NOMO-1 treated with DMSO at 0.1 percent for 48 hours (cell line): Measurements from ENCODE around the gene DDX3X.
"Not testable (repeated sequence)": the region's sequence is repeated elsewhere in the genome, so short reads cannot be mapped to it uniquely, and the experiment has no call there.

ENCODE experiments used
- DNase-seq: peaks from one replicate; lab custom pipeline; 2025; ENCODE audit not compliant: unreplicated experiment; lab: John Stamatoyannopoulos, UW

DDX3X gene

DNA sequence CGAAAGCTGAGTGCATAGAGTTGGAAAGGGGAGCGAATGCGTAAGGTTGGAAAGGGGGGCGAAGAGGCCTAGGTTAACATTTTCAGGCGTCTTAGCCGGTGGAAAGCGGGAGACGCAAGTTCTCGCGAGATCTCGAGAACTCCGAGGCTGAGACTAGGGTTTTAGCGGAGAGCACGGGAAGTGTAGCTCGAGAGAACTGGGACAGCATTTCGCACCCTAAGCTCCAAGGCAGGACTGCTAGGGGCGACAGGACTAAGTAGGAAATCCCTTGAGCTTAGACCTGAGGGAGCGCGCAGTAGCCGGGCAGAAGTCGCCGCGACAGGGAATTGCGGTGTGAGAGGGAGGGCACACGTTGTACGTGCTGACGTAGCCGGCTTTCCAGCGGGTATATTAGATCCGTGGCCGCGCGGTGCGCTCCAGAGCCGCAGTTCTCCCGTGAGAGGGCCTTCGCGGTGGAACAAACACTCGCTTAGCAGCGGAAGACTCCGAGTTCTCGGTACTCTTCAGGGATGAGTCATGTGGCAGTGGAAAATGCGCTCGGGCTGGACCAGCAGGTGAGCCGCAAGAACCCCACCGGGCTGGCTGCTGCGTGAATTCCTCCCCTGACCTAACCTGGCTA is at the start of gene DDX3X:
DDX3X (plus strand) TSS at position 419 of the 619 bp plus-strand sequence; CDS start at position 510, 91 bp downstream.
- DNase-seq: peak; percentile 93

GRCh38 chrX:41285928-41286327 is 48.0 kb upstream of the DDX3X start:
- not testable (repeated sequence) for DNase-seq

DNA sequence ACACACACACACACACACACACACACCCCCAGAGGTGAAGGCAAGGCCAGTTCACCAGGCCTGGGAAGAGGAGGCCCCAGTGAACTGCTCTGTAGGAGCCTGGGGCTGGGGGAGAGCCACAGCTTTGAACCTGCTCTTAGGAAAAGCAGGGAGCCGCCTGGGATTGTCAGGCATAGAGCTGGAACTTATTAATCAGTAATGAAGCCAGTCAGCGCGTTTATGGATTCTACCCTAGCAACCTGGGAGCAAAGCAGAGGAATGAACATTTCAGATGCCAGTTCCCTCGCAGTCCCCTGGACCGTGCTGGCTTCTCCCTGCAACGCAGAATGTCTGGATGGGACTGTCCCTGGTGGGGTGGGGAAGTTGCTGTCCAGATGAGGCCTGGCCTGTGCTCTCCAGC is 45.3 kb upstream of the DDX3X start:
- no peak for DNase-seq

GRCh38 chrX:41289095-41289494 is 44.9 kb upstream of the DDX3X start:
- DNase-seq: no peak

DNA sequence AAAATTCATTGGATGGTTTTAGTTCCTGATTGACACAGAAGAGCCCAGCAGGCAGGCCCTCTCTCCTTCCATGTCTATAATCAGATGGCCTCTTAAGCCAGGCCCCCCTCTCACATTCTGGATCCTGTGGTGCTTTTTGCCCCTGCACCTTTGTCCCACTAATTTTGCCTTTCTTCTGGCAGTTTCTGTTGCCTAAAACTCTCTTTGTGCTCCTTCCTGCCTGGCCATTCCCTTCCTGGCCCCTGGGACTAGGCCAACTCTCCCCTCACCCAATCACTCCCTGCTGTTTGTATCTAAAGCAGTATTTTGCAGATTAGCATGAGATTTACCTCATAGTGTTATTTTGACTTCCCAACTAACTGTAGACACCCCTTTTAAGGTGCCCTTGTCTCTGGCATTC is 42.7 kb upstream of the DDX3X start:
- DNase-seq: no peak

GRCh38 chrX:41293269-41293668 is 40.7 kb upstream of the DDX3X start:
- DNase-seq: no peak

DNA sequence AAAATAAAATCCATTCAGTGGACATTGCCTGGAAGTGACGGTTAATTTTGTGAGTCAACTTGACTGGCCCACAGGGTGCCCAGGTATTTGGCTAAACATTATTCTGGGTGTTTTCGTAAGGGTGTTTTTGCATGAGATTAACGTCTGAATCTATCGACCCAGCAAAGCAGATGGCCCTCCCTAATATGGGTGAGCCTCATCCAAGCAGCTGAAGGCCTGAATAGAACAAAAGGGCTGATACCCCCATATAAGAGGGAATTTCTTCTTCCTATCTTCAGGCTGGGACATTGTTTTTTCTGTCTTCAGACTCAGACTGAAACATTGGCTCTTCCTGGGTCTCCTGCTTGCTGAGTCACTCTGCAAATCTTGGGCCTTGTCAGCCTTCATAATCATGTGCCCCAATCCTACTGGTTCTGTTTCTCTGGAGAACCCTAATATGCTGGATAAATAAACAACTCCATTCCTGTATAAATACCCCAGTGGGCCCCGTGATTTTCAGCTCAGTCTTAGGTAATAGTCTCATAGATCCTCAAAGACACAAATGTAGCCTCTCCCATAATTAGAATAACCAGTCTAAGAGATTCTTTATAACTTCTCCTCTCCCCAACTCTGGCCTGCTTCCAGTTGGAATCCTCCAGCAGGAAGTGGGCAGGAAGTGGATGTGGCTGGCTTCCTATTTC is 33.1 kb upstream of the DDX3X start:
- no peak for DNase-seq

GRCh38 chrX:41301438-41301824 is 32.5 kb upstream of the DDX3X start:
- no peak for DNase-seq

DNA sequence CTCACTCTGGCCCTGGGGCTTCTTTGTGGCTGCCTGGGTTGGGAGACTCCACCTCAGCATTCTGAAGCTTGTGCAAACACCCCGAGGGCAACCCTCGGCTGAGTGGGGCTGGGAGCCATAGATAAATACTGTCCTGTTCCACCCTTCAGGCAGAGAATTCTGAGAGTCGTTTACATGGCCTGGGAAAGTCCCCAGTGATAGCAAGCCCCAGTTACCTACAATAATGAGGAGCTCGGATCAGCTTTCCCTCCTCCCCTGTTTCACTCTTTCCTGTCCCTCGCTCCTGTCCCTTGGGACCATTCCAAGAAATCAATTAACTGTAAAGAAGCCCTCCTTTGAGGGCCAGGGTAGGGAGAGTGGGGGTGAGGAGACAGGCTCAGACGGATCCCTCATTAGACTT is 31.6 kb upstream of the DDX3X start:
- DNase-seq: no peak

- DNase-seq: no peak
These were observed 30.9 kb upstream of the DDX3X start for GRCh38 chrX:41303013-41303412.

- DNase-seq: no peak
These were observed 29.8 kb upstream of the DDX3X start for GRCh38 chrX:41304178-41304577.

GRCh38 chrX:41308884-41309647 is 24.9 kb upstream of the DDX3X start:
- no peak for DNase-seq

DNA sequence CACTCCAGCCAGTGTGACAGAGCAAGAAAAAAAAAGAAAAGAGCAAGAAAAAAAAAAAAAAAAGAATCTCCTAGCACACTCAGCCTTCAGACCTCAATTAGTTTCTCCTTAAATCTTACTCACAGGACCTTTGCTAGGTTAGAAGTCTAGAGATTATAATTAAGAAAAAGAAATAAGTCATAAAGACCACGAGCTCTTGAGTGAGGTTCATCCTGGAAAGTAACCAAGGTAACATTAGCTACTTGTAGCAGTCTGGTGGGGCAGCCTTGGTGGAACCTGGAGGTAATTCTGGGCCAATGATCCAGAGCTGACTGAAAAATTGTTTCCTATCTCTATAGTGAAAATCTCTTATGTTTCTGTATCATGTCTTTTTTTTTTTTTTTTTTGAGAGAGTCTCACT is 21.2 kb upstream of the DDX3X start:
- DNase-seq: no peak

GRCh38 chrX:41313419-41313818 is 20.5 kb upstream of the DDX3X start:
- no peak for DNase-seq

- DNase-seq: no peak
These were observed 19.8 kb upstream of the DDX3X start for GRCh38 chrX:41314204-41314603.

DNA sequence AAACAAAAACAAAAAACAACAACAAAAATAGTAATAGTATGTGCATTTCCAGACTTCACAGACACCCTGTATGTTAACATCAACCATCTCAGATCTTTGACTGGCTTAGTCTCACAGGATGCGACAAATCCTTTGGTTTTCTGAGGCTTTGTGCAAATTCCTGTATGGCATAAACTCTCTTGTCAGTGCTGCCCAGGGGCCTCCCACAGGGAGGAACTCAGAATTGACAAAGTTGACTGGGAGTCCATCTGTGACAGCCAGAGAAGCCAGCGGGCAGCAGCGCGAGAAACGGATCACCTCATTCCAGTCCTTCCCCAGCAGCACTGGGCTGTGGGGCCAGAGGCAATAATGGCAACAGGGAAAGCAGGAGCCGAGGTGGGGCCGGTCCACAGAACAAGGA is 19.1 kb upstream of the DDX3X start:
- DNase-seq: no peak

- DNase-seq: not testable (repeated sequence)
These were observed 17.7 kb upstream of the DDX3X start for GRCh38 chrX:41316266-41316665.

DNA sequence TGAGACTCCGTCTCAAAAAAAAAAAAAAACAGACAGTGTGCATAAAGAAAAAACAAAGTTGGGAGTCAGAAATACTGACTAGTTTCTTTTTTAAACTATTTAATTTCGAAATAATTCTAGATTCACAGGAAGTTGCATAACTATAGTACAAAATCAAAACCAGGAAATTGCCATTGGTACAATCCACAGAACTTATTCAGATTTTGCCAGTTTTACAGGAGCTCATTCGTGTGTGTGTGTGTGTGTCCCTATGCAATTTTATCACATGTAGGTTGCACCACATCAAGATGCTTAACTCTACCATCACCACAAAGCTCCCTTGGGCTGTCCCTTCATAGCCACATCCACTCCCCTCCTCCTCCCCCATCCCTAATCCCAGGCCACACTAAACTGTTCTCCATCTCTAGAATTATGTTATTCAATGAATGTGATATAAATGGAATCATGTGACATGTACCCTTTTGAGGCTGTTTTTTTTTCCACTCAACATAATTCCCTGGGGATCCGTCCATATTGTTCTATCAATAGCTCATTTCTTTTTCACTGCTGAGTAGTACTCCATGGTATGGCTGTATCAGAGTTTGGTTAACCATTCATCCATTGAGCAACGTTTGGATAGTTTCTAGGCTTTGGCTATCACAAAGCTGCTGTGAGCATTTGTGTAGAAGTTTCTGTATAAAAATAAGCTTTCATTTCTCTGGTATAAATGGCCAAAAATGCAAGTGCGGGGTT is 16.3 kb upstream of the DDX3X start:
- peak; percentile 66 for DNase-seq

DNA sequence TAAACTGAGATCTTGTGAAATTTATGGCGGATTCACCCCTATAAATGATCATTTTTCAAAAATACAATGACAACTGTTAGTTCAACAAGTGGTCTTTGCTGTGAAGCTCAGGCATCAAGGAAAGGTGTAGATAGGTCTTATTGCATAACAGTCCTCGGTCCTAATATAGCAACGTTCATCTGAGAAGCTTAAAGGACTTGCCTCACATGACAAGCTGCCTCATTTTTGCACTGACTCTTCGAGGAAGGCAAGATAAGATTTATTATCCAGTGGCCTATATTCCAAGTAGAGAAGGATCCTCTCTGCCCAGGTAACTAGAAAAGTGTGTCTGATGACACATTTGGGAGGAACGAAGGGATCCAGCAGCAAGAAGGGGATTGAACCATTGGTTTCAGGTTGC is 13.6 kb upstream of the DDX3X start:
- DNase-seq: no peak

GRCh38 chrX:41322821-41323603 is 10.9 kb upstream of the DDX3X start:
- DNase-seq: peak; percentile 16

GRCh38 chrX:41326431-41326830 is 7.5 kb upstream of the DDX3X start:
- DNase-seq: no peak
